Activated T-helper 1 cell treated with anti-CD3 and anti-CD28 coated beads, Interleukin-2, amount 50 U/mL, for 16 hours (primary cell): ENCODE results near the gene ICA1.

Experiments
- DNase-seq, 2 donors: peaks; one replicate each; pipeline ENCODE4 v3.0.0-alpha.2; 2020; ENCODE audit warnings: low read depth in 1 of 2, low spot score in 1 of 2

The ICA1 gene

DNA sequence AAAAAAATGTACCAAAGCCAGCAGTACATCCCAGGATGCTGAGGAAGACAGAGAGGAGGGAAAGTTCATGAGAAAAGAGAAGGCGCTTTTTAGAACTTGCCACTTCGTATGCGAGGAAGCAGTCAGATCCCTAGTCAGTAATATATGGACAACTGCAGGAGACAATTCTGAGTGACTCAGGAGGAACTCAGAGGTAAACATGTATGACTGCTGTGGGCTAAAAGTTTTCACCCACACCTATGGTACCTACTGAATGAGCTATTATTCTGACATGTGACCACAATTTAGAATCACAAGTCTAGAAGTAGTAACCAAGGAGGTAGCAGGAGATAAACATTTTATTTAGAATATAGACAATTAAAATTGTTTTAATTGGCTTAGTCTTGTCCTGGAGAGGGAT lies 126.5 kb downstream of the ICA1 start:
- no peak for DNase-seq

DNA sequence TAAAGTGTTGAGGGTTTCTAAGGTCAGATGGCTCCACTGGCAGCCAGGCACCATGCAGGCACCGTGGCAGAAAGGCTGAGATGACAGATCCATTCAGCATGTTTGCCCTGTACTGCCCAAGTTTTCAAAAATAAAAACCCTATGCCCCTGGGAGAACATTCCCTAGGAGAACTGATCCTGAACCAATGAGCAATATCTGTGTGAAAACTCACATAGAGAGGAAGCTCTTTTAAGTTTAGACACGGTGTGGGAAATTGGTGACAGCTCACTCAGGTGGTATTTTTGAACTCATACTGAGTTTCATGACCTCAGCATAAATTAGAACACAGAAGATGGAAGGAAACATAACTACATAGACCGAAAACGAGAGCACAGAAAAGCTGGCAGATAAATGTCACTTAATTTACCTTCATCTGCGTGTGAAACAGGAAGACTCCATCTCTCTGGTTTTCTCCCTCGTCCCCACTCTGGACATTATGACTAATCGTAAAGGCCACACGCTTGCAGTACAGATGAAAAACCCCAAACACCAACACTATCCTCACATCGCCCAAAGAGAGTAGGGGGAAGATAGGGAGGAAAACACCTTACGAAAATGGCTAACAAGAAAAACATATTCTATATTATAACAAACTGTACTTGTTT lies 127.8 kb downstream of the ICA1 start:
- DNase-seq, result no peak

DNA sequence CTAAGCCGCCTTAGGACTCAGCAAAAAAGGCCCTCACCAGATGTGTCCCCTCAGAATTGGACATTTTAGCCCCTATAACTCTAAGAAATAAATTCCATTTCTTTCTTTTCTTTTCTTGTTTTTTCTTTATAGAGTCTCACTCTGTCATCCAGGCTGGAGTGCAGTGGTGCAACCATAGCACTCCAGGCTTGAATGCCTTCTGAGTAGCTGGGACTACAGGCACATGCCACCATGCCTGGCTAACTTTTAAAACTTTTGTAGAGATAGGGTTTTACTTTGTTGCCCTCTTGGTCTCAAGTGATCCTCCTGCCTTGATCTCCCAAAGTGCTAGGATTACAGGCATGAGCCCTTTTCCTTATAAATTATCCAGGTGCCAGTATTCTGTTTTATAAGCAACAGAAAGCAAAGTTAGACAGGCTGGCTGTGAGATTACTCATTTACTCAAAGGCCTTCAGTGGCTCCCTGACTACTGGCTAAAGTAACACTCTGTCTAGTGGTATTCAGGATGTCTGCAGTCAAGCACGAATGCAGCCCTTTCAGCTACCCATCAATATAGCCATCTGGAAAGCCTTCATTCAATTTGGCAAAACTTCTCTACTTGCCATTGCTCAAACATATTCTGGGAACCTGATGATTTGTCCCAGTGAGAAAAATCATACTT lies 128.6 kb downstream of the ICA1 start:
- no peak for DNase-seq

DNA sequence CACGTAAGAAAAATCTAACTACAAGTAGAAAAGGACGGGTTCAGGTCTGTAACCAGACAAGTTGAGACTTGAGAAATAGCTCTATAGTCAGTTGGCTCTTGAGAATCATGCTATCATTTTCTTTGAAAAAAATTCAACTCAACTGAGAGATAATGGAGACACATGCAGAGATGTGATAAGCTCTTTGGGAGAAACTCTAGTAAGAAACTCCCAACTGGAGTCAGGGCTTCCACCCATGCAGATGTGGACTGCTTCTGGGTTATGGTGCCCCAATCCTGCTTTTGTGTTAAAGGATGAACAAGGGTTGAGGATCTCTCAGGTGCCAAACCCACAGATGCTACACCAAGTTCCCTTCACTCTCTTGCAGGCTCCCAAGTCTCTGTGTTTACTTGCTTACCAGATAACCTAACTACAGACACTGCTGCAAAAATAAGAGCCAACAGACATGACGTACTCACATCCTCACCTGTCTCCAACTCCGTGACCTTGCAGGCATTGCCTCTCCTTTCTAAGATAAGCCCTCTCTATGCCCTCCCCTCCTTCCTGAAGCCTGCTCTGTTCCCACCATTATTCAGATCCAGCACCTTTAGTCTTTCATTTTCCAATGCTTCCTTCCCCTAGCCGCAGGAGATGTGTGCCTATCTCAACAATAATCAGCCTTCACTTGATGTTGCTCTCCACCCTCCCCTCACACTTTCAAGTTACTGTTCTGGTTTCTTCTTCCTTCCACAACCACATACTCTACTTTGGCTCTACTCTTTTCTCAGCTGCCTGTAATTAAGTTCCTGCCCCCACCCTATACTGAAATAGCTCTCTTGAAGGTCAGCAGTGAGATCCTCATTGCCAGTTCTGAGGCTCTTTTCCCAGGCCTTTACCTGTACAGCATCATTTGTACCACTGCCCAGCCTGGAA lies 130.0 kb downstream of the ICA1 start:
- no peak for DNase-seq

DNA sequence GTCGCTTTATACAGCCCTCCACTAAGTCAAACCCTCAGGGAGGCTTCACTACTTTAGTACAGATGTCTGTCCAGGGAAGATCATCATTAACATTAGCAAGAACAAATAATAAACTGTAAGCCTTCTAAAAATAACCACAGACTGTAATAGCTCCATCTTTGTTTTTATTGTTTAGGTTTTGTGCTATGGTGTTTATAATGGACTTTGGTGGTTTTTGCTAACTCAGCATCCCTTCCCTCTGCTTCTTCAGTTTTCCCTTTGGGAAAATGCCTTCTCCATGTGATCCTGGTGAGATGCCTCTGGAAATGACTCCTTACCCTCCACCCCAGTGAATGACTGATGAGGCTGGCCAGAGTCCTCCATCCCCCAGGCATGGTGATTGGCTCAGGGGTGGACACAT lies 131.3 kb downstream of the ICA1 start:
- DNase-seq, result no peak

DNA sequence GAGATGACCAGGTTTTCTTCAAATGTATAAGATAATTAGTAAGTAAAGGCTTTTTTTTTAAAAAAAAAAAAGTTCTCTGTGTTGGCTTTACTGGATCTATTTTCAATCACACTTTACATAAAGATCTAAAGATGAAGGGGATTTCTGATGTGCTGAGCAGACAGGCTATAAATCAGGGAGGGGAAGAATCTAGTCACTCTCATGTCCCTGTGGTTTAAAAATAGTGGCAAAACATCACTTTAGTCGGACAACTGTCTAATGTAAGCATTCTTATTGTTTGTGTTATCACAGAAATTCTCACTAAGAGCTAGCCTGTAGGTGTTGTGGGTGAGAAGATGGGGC lies 132.7 kb downstream of the ICA1 start:
- no peak for DNase-seq

DNA sequence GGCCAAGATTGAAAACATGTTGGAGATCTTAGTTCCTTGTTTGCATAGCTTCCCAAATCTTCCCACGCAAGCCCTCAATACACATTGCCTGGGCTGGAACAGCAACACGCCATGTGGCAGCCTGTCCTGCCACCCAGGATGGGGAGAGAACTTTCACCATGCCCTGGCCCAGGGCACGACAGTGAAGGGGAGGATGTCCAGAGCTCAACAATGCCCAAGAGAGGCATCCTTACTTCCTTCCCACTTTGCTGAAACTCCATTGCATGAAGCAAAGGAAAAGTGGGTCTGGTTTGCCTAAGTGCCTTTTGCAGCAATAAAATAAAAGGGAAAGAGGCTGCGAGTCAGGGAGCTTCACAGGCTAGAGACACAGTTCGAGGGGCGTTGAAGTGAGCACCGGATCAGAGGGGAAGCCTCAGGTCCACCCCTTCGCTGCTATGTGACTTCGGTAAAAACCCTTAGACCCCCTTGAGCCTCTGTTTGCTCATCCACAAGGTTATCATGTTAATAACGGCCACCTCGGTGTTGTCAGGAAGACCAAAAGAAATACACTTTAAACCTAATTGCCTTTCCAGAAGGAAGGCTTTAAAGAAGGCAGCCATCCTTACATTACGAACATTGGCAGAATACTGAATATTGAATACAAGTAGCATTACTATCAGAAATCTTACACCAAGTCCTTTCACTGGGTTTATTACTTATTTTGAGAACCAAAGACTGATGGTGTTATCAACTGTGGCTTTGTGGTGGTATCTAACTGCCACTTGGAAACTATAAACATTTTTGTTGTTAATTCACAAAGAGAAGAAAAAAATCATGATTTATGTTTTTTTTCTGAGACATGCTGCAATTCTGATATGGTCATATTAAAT lies 133.3 kb downstream of the ICA1 start:
- no peak for DNase-seq

DNA sequence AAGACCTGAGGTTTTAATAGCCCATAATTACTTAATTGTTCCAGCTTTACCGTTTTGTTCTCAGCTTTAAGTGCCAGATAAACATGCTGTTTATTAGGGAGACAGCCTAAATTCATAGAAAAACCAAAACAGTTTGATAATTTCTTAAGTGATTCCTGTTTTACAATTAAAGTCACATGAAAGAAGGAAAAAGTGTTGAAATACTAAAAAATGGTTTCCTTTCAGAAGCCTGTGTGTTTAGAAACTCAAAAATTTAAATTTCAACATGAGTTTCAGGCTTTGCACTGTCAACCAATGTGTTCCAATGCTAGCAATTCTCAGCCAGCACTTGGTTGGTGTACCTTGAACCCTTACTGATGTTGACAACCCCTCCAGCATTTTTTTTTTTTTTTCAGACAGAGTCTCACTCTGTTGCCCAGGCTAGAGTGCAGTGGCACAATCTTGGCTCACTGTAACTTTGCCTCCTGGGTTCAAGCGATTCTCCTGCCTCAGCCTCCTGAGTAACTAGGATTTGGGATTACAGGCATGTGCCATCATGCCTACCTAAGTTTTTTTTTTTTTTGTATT lies 135.3 kb downstream of the ICA1 start:
- no peak for DNase-seq

DNA sequence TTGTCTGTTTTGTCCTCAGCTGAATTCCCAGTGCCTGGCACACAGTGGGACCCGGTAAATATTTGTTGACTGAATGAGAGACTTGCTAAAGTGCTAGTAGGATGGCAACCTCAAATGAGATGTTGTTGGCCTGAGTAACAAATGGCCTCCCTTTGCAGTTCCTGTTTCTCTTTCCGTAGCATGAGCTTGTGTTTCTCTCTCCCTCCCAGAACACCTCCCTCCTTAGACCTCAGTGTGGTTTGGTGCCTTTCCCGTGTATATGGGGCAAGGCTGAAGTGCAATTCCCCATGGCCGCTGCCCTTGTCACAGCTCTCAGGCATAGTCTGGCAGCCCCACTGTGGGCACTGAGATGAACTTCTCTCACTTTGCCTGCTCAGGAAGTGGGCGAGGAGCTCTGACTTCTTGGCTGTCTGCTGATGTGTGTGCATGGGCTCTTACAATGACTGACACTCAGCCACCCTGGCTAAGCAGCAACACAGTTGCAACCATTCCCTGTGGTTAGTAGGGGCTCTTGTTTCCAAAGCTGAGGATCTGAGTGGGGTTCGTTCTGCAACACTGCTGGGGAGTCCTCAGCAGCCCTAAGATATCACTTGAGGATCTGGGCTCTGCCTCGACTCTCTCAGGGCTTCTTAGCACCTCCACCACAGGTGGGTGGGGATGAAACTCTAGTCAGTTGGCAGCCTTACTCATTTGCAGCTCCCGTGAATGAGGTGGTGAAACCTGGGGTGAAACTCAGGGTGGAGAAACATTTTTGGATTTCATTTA lies 136.1 kb downstream of the ICA1 start:
- peak; percentile 54 to 61 for DNase-seq

DNA sequence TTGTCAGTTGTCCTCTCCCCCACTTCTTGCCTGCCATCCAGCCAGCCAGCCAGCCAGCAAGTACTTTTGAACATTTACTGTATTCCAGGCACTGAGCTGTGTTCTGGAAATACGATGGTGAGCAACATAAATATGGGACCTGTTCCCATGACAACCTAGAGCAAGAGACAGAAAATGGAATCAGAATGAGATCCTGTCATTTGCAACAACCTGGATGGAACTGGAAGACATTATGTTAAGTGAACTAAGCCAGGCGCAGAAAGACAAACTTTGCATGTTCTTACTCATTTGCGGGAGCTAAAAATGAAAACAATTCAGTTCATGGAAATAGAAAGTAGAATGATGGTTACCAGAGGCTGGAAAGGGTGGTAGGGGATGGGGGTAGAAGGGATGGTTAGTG lies 140.7 kb downstream of the ICA1 start:
- DNase-seq, result no peak

DNA sequence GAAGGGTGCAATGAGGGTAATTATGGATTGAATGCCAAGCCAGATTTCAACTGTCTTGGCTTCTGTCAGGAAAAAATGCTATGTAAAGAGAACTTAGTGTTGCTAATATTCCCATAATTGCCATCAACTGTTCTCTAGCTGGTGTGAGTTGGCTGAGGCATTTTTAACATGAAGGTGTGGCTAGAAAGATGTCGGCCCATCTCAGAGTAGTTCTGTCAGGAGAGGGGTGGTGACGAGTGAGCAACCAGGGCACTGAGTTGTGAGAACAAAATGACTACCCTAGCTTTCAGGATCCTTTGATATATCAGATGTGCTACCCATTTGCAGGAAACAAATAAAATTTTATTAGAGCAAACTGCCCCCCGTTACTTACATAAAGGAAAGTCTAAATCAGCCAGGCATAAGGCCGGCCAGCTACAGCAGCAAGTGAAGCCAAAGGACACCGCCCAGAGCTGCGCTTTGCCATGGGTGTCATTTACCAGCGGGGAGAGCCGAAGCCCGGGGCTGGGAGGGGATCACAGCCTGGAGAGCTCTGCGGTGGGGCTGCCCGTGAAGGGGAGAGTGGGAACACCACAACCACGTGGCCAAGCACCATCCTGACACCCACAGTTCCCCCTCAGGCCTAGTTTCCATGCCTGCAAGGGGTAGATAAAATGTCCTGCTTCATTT lies 141.4 kb downstream of the ICA1 start:
- DNase-seq, result no peak

DNA sequence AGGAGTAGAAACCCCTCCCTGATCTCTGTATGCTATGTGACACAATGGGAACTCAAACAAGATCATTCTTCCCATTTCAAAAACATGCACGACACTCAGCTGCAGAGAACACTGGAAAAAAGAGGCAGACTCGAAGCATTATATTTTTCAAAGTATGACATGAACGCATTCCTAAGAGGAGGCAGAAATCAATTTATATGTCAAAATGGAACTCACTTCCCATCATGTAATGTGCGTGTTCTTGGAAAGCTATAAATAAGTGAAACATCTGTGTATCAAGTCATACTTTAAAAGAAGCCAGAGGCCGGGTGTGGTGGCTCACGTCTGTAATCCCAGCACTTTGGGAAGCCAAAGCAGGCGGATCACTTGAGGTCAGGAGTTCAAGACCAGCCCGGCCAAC lies 142.7 kb downstream of the ICA1 start:
- no peak for DNase-seq

DNA sequence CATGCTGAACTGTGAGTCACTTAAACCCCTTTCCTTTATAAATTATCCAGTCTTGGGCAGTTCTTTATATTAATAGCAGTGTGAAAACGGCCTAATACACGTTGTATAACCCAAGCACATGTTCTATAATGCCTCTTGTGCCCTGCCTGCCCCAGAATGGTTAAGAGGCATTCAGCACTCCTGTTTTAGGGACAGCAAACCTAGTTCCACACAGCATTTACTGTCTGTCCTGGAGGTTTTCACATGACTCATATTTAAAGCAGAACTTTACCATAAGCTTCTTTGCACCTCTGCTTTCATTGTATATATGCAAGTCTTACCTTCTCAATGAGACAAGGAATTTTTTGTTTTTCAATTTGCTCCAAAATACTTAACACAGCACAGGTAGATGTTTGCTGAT lies 144.8 kb downstream of the ICA1 start:
- no peak for DNase-seq

DNA sequence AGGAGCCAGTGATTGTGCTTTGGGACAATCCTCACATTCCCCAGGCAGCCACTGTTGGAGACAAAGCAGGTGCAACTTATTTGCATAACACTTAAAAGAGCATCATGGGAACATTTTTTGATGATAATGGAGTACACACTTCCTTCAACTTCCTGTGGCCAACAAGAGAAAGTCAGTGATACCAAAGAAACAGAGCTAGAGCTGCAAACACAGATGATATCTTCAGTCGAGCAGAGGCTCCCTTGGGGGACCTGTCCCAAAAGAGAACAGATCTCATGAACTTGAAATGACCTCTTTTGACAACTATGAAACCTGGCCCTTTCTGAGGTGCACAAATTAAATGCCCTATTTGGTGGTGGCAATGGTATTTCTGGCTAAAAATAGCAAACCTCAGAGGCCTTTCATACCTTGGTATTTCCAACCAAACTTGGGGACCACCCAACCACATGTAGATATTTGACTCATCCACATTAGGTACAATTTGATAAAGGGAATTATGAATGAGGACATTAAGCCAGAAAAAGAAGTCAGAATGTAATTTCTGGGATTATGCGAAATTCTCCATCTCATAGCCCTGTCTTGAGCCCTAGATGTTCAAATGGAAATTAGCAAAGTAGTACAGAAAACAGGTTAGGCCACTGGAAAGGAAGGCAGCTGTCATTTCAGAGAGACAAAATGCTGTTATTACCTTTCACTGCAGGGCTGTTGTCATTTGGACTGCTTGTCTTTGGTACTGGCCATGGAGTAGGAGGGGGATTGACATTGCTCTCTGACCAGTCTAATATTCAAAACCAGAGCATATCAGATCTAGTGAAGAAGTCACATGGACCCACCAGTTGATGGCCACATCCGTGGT lies 146.2 kb downstream of the ICA1 start:
- DNase-seq, result no peak

DNA sequence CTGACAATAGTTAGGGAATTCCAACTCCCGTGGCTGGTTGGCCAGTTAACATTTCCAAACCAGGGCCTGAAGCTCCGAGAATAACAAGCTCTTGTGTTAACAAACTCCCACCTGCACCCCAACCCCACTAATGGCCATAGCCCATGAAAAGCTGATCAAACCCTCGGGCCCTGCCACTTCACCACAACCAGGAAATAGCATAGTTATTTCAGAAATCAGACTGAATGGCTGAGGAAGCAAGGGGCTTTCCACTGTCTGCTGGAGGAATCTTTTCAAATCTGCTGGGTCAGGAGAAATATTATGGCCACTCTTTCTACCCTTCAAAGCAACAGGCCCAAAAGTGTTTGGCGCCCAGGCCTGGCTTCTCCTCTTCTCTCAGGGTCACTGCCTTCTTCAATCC lies 147.8 kb downstream of the ICA1 start:
- no peak for DNase-seq

DNA sequence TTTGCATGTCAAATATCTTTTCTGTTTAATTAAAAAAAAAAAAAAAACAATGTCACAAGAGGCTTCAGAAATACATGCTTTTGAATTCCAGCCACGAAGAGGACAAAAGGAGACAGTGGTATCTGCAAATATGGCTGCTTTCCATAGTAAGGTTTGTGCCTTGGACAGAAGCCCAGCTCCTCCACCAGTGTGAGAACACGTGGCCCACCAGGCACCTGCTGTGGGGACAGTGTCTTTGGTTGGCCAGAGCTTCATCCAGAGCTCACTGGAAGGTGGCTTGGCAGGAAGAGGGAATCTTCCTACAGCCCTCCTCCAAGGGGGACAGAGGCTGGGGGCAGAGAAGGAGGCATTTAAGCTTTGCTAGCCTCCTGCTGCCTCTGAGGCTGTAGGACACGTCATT lies 148.8 kb downstream of the ICA1 start:
- no peak for DNase-seq

DNA sequence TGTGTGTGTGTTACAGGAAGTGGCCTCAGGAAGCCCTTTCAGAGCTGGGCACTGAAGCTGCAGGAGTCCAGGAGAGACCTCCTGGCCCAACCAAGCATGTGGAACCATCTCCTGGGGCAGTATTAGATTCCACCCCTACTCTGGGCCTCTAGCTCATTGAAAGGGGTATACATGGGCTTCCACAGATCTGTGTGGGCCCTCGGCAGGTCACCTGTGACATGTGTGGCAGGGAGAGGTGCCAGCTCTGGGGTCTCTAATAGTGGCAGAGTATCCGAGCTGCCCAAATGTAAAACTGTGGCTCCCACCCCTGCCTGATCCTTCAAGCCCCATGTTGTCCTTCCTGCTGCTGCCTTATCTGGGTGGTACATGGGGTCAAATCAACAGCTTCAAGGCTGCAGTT lies 149.3 kb downstream of the ICA1 start:
- no peak for DNase-seq

DNA sequence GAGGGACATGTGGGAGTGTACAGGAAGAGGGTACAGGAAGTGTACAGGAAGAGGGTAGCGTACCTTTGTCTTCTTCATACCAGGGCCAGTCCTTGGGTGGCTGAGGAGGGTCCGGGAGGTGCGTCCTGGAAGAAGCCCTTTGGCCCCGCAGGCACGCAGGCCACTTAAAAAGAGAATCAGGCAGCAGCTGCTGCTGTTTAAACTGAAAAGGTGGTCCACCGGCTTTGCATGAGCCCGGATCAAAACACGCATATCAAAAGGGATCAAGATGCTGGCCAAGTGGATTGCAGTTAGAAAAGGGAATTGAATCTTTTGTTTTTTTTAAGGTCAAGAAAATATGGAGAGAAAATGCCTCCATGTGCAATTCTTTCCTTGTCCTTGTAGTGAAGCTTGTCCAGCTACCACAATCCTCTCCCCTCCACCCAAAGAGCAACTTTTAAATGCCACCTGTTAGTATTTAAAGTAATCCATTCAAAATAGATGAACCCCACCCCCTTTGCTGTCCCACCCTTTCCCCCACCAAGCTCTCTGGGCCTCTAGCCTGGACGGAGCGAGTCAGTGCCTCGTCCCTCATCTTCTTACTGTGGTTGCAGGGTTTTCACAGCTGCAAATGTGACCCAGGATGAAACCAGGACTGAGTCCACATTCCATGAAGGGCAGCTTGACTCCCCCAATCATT lies 150.5 kb downstream of the ICA1 start:
- no peak for DNase-seq
